Measurements from ENCODE around the gene IQCH.
"Not testable (repeated sequence)": the region's sequence is repeated elsewhere in the genome, so short reads cannot be mapped to it uniquely, and the experiment has no call there.

The IQCH gene

GRCh38 chr15:67248011-67248505 is 6.5 kb upstream of the IQCH start:
- DNase-seq = no peak

GRCh38 chr15:67249830-67250229 is 4.8 kb upstream of the IQCH start:
- no peak for DNase-seq

- DNase-seq = no peak
These were observed 3.3 kb upstream of the IQCH start for GRCh38 chr15:67251318-67251717.

GRCh38 chr15:67253101-67253500 is 1.5 kb upstream of the IQCH start:
- no peak for DNase-seq

- DNase-seq = peak; percentile 45
These were observed 893 bp upstream of the IQCH start for GRCh38 chr15:67253549-67254237.

- DNase-seq = no peak
These were observed 1.5 kb downstream of the IQCH start for GRCh38 chr15:67256051-67256450.

DNA sequence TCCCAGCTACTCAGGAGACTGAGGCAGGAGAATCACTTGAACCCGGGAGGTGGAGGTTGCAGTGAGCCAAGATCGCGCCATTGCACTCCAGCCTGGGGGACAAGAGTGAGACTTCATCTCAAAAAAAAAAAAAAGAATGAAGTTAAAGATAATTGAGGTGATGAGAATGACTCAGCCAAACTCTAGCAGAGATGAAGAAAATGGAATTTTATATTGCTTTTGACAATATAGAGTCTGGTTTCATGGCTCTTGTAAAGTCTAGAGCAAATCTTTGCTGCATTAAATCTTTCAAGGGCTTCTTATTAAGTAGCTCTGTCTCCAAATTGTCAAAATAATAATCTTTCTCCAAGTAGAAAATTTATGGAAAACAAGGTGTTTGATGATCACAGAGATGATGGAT is 3.8 kb downstream of the IQCH start:
- DNase-seq = not testable (repeated sequence)

GRCh38 chr15:67259379-67259778 is 4.8 kb downstream of the IQCH start:
- DNase-seq = no peak

DNA sequence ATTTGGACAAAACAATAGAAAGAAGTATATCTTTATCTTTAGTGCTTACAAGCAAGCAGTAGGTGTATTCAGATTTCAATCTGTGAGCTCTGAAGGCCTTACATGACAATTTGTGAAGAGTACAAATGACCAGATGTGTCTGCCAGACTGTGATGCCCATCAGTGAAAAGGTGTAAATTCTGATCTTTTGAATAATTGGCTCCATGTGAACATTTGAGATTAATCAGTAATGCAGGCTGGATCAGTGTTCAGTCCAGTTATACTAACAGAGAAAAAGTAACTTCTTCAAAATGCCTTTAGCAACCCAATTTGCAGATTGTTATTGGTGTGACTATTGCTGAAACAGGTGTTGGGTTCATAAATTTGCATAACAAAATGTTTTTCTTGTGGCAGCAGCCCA is 5.2 kb downstream of the IQCH start:
- no peak for DNase-seq

DNA sequence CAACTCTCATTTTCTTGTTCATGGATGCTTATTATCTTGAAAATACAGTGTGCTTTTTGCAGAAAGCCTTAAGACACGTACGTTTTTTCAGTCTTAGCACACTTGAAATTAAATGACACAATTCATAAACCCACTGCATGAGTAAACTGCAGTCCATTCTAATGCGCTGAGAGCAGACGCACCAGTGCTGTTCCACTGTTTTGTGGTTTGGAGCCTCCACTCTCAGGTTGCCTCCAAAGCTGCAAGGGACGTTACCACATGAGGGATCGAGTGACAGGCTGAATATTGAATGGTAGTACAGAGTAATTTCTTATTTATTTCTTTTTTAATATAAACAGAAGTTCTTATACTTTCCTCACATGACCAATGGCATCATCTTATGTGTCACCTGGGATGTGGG is 12.3 kb downstream of the IQCH start:
- DNase-seq = no peak

DNA sequence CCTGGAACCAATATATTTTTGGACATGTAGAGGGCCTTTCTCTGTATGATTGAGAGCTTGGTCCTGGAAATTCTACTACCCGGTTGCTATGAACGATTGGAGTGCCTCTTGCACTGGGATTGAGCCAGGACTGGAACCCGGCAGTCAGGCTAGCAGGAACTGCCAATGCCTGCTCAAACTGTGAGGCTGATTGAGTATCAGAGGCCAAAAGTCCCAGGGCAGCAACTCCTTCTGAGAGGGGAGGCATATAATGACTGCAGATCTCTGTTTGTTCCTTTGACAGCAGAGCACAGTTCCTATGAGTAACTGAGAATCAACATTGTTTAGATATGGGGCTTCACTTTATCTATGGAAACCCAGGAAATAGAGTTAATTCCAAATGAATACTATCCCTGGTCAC is 12.9 kb downstream of the IQCH start:
- no peak for DNase-seq

- peak; percentile 5 for DNase-seq
These were observed 13.7 kb downstream of the IQCH start for GRCh38 chr15:67267951-67268941.

DNA sequence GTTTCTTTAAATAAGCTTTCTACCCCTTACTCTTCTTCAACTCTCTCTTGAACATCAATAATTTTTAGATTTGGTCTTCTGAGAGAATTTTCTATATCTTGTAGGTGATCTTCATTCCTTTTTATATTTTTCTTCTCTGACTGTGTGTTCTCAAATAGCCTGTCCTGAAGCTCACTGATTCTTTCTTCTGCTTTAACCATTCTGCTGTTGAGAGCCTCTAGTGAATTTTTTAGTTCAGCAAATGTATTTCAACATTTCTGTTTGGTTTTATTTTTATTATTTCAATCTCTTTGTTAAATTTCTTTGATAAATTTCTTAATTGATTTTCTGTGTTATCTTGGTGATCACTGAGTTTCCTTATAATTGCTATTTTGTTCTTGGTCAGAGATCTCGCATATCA is 19.6 kb downstream of the IQCH start:
- DNase-seq = no peak

DNA sequence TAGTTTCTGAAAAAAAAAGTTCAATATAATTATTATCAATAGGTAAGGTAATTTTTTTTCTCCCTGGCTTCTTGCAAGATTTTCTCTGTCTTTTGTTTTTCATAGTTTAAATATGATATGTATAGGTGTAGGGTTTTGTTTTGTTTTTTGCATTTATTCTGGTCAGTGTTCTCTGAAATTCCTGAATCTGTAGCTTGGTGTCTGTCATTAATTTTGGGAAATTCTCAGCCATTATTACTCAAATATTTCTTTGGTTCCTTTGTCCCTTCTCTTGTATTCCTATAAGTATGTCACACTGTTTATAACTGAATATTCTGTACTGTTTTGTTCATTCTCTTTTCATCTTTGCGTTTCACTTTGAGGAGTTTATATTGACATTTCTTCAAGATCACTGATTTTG is 22.1 kb downstream of the IQCH start:
- DNase-seq = no peak

DNA sequence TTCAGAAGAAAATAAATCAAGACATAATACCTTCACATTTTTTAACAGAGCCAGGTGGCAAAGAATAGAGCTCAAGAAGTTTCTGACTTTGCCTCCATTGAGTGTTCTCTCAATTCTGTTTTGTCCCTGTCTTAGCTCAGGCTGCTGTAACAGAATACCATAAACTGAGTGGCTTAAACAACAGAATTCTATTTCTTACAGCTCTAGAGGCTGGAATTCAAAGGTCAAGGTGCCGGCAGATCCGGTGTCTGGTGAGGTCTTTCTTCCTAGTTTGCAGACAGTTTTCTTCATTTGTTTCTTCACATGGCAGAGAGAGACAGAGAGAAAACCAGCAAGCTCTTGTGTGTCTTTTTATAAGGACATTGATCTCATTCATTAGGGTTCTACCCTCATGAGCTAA is 25.6 kb downstream of the IQCH start:
- no peak for DNase-seq

- no peak for DNase-seq
These were observed 27.1 kb downstream of the IQCH start for GRCh38 chr15:67281714-67282113.

DNA sequence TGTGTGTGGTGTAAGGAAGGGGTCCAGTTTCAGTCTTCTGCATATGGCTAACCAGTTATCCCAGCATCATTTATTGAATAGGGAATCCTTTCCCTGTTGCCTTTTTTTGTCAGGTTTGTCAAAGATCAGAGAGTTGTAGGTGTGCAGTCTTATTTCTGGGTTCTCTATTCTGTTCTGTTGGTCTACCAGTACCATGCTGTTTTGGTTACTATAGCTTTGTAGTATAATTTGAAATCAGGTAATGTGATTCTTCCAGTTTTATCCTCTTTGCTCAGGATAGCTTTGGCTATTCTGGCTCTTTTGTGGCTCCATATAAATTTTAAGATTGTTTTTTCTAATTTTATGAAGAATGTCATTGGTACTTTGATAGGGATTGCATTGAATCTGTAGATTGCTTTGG is 31.0 kb downstream of the IQCH start:
- DNase-seq = not testable (repeated sequence)

DNA sequence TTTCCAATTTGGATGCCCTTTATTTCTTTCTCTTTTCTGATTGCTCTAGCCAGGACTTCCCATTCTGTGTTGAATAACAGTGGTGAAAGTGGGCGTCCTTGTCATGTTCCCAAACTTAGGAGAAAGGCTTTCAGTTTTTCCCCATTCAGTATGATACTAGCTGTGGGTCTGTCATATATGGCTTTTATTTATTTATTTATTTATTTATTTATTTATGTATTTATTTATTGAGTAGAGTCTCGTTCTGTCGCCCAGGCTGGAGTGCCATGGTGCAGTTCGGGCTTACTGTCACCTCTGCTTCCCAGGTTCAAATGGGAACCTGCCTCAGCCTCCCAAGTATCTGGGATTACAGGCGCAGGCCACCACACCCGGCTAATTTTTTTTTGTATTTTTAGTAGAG is 31.8 kb downstream of the IQCH start:
- DNase-seq = not testable (repeated sequence)

GRCh38 chr15:67290319-67290718 is 35.7 kb downstream of the IQCH start:
- no peak for DNase-seq

- DNase-seq = peak; percentile 6
These were observed 41.6 kb downstream of the IQCH start for GRCh38 chr15:67296188-67296587.

DNA sequence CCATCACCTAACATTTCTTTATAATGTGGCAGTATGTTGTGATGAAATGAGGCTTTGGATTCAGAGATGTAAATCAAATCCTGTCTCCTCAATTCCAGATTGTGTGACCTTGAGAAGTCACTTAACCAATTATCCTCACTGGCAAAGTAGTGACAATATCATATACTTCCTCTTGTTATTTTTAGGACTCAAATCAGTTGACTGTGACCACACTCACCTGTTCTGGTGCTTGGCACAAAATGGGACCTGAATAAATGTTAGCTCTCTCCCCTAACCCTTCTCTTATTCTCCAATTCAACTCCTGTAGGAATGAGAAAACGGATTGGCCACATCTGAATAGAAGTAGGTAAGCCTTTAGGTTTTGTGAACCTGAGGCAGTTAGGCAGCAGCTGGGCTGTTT is 42.1 kb downstream of the IQCH start:
- DNase-seq = no peak

- DNase-seq = no peak
These were observed 45.9 kb downstream of the IQCH start for GRCh38 chr15:67300266-67301025.
